KMS-11 (cell line): ENCODE data around the gene RECK.

Experiments used
- H2AFZ ChIP-seq: fragments of 200-600 bp; sonication (generic); 2 replicates; pipeline ENCODE4 v1.6.1; 2016; ENCODE audit warnings: antibody characterized with exemption, mixed run types, low read depth
- H3K27ac ChIP-seq: fragments of 200-600 bp; sonication (generic); 2 replicates; pipeline ENCODE4 v1.6.1; 2016; ENCODE audit warnings: mild to moderate bottlenecking, mixed run types
- H3K27me3 ChIP-seq: fragments of 200-600 bp; sonication (generic); 2 replicates; pipeline ENCODE4 v1.6.1; 2017; ENCODE audit warnings: mild to moderate bottlenecking, low read depth, mixed run types, moderate library complexity; ENCODE audit not compliant: insufficient read depth
- H3K36me3 ChIP-seq: fragments of 200-600 bp; sonication (generic); 2 replicates; pipeline ENCODE4 v1.6.1; 2017; ENCODE audit warnings: mild to moderate bottlenecking, mixed run types; ENCODE audit not compliant: insufficient read depth
- H3K4me1 ChIP-seq: fragments of 200-600 bp; sonication (generic); 2 replicates; pipeline ENCODE4 v1.6.1; 2016; ENCODE audit warnings: mild to moderate bottlenecking, low read depth, mixed run types; ENCODE audit not compliant: poor library complexity, severe bottlenecking
- H3K4me2 ChIP-seq: fragments of 200-600 bp; sonication (generic); 2 replicates; pipeline ENCODE4 v1.7.0; 2016; ENCODE audit warnings: mild to moderate bottlenecking, mixed run types
- H3K4me3 ChIP-seq: fragments of 200-600 bp; sonication (generic); IDR thresholded peaks from 2 replicates; pipeline ENCODE4 v1.6.1; 2017; ENCODE audit warnings: low read depth, low read length, mixed read lengths; ENCODE audit not compliant: insufficient read depth
- H3K79me2 ChIP-seq: fragments of 200-600 bp; sonication (generic); 2 replicates; pipeline ENCODE4 v1.6.1; 2016; ENCODE audit warnings: low read depth, mixed run types; ENCODE audit not compliant: insufficient read depth
- H3K9ac ChIP-seq: fragments of 200-600 bp; sonication (generic); 2 replicates; pipeline ENCODE4 v1.6.1; 2016; ENCODE audit warnings: mild to moderate bottlenecking, mixed run types
- H4K20me1 ChIP-seq: fragments of 200-600 bp; sonication (generic); 2 replicates; pipeline ENCODE4 v1.6.1; 2016; ENCODE audit warnings: mild to moderate bottlenecking, mixed run types; ENCODE audit not compliant: insufficient read depth
- TF ChIP-seq, protein P1 (sequence below): fragments of 200-600 bp; sonication (generic); conservative IDR thresholded peaks from 2 replicates; pipeline ENCODE4 v1.6.1; 2017; ENCODE audit warnings: low read depth, mild to moderate bottlenecking, antibody characterized with exemption, low read length, moderate library complexity, mixed read lengths

Gene RECK

DNA sequence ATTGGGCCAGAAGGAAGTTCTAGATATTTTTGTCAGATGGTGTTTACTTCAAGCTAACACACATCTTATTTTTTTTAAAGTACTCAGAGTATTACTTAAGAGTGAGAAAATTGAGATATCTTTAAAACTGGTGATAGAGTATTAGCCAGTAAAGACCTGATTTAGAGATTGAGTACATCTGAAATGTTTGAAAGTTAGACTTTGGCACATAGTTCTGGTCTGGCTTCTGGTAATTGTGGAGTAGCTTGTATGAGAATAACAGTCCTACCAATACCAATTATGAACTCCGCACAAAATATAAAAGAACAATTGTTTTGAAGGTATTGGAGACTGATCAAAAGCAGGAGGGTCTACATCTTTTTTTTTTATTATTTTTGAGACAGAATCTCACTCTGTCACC lies 55.3 kb downstream of the RECK start:
- Histone ChIP-seq H3K79me2 (no peaks in the 10 kb centered on the region), H3K36me3 (no peaks in the 10 kb centered on the region), H3K27ac (peak overlapping the region; percentile 62; the same call in 1 of the 2 replicates), H3K4me2 (no peak overlapping the region), H4K20me1 (no peaks in the 10 kb centered on the region), H3K9ac (no peak overlapping the region), H2AFZ (no peak overlapping the region), H3K27me3 (no peaks in the 10 kb centered on the region), H3K4me1 (peaks cover 20% of the 10 kb centered on the region), H3K4me3 (no peak overlapping the region)
- TF ChIP-seq, protein P1, sequence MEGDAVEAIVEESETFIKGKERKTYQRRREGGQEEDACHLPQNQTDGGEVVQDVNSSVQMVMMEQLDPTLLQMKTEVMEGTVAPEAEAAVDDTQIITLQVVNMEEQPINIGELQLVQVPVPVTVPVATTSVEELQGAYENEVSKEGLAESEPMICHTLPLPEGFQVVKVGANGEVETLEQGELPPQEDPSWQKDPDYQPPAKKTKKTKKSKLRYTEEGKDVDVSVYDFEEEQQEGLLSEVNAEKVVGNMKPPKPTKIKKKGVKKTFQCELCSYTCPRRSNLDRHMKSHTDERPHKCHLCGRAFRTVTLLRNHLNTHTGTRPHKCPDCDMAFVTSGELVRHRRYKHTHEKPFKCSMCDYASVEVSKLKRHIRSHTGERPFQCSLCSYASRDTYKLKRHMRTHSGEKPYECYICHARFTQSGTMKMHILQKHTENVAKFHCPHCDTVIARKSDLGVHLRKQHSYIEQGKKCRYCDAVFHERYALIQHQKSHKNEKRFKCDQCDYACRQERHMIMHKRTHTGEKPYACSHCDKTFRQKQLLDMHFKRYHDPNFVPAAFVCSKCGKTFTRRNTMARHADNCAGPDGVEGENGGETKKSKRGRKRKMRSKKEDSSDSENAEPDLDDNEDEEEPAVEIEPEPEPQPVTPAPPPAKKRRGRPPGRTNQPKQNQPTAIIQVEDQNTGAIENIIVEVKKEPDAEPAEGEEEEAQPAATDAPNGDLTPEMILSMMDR: no peak

DNA sequence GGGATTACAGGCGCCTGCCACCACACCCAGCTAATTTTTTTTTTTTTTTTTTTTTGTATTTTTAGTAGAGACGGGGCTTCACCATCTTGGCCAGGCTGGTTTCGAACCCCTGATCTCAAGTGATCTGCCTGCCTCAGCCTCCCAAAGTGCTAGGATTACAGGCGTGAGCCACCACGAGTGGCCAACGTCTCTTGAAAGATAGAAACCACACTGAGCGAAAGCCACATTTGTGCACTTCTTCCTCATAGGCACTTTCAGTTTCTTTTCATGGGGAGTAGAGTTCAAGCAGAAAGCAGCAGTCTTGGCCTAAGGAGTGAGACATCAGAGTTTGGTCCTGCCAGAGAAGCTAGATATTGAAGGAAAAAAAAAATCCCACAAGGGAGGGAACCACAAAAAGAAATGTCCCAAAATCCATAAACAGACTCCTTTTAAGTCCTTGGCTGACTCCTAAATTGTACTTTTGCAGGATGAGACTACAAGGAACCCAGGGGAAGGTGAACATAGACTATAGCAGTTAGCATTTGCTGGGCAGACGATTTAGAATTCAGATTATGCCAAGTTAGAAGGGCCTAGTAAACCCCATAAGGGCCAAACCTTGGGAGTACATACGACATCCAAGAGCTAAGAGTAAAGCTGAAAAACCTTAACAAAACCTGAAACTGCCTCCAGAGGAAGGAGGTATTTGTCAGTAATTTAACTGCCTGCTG lies 55.9 kb downstream of the RECK start:
- peak overlapping the region; percentile 32; the same call in 1 of the 2 replicates for H2AFZ ChIP-seq
- TF ChIP-seq, protein P1: no peak
- H3K9ac ChIP-seq: no peak overlapping the region
- no peaks in the 10 kb centered on the region for H3K79me2 ChIP-seq
- H3K4me1 ChIP-seq: peaks cover 20% of the 10 kb centered on the region
- H4K20me1 ChIP-seq: no peaks in the 10 kb centered on the region
- peak overlapping the region; percentile 60 for H3K4me2 ChIP-seq
- no peaks in the 10 kb centered on the region for H3K27me3 ChIP-seq
- no peak overlapping the region for H3K4me3 ChIP-seq
- H3K27ac ChIP-seq: peak overlapping the region; percentile 62
- H3K36me3 ChIP-seq: no peaks in the 10 kb centered on the region

DNA sequence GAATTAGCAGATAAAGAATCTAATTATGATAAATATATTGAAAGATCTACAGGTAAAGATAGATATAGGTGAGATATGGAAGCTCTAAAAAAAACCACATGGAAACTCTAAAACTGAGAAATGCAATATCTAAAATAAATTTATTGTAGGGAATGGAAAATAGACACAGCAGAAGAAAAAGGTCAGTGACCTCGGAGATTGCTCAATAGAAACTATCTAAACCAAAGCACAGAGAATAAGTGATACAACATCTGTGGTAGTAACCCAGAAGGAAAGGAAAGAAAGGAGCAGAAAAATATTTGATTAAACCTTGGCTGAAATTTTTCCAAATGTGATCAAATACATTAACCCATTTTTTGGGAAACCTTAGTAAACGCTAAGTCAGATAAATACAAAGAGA lies 56.7 kb downstream of the RECK start:
- H3K4me2 ChIP-seq: peak overlapping the region; percentile 60
- peaks cover 20% of the 10 kb centered on the region for H3K4me1 ChIP-seq
- H2AFZ ChIP-seq: no peak overlapping the region
- no peaks in the 10 kb centered on the region for H4K20me1 ChIP-seq
- H3K9ac ChIP-seq: no peak overlapping the region
- H3K27me3 ChIP-seq: no peaks in the 10 kb centered on the region
- no peaks in the 10 kb centered on the region for H3K79me2 ChIP-seq
- peak overlapping the region; percentile 62 for H3K27ac ChIP-seq
- no peak overlapping the region for H3K4me3 ChIP-seq
- no peaks in the 10 kb centered on the region for H3K36me3 ChIP-seq
- TF ChIP-seq, protein P1: no peak

DNA sequence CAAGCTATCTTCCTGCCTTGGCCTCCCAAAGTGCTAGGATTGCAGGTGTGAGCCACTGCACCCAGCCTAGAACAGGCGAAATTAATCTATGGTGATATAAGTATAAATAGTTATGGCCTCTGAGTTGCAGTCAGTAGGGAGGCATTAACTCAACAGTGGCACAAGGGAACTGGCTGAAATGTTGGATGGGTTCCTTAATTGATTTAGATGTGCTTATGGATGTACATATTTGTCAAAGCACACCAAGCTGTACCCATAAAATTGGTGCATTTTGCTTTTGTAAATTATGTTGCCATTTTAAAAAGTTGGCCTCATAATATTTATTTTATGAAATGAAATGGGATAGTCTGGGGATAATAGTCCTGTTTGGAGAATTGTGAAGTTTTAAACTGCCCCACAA lies 63.0 kb downstream of the RECK start:
- peaks cover 6% of the 10 kb centered on the region for H3K4me1 ChIP-seq
- no peak overlapping the region for H3K4me2 ChIP-seq
- no peaks in the 10 kb centered on the region for H3K27me3 ChIP-seq
- H4K20me1 ChIP-seq: no peaks in the 10 kb centered on the region
- TF ChIP-seq, protein P1: no peak
- no peak overlapping the region for H3K4me3 ChIP-seq
- no peaks in the 10 kb centered on the region for H3K36me3 ChIP-seq
- no peak overlapping the region for H2AFZ ChIP-seq
- H3K27ac ChIP-seq: no peak overlapping the region
- no peaks in the 10 kb centered on the region for H3K79me2 ChIP-seq
- no peak overlapping the region for H3K9ac ChIP-seq
